ENCODE data around the gene ARHGDIB.
A peak's percentile ranks its signal among the peaks of the same experiment; 100 is the strongest.

The ARHGDIB gene

GRCh38 chr12:14900521-14901227 lies 60.7 kb downstream of the ARHGDIB start:
- Histone ChIP-seq H3K4me3 (no peak overlapping the region), H3K36me3 (no peaks in the 10 kb centered on the region), H3K4me1 (peaks cover 0 to 46% (median 26%) of the 10 kb centered on the region in 4 donors), H3K27ac (no peak overlapping the region), H3K9me3 (no peaks in the 10 kb centered on the region), H3K27me3 (no peaks in the 10 kb centered on the region)
- DNase-seq, result no peak
- no peak for TF ChIP-seq CTCF (IDR thresholded peaks at IDR 0.05)
- intact Hi-C loops (cut with DNase I; ENCODE audit: low total_unique reads), result no loop called here

- Histone ChIP-seq H3K36me3 (no peaks in the 10 kb centered on the region), H3K4me3 (no peak overlapping the region), H3K9me3 (no peaks in the 10 kb centered on the region), H3K4me1 (peaks cover 0 to 46% (median 27%) of the 10 kb centered on the region in 4 donors), H3K27me3 (no peaks in the 10 kb centered on the region), H3K27ac (peak overlapping the region; percentile 10 to 78)
- intact Hi-C loops (cut with DNase I; ENCODE audit: low total_unique reads), result no loop called here
- DNase-seq, result no peak
- TF ChIP-seq CTCF (IDR thresholded peaks at IDR 0.05), result no peak
Measured at GRCh38 chr12:14896521-14897169, 64.8 kb downstream of the ARHGDIB start.

DNA sequence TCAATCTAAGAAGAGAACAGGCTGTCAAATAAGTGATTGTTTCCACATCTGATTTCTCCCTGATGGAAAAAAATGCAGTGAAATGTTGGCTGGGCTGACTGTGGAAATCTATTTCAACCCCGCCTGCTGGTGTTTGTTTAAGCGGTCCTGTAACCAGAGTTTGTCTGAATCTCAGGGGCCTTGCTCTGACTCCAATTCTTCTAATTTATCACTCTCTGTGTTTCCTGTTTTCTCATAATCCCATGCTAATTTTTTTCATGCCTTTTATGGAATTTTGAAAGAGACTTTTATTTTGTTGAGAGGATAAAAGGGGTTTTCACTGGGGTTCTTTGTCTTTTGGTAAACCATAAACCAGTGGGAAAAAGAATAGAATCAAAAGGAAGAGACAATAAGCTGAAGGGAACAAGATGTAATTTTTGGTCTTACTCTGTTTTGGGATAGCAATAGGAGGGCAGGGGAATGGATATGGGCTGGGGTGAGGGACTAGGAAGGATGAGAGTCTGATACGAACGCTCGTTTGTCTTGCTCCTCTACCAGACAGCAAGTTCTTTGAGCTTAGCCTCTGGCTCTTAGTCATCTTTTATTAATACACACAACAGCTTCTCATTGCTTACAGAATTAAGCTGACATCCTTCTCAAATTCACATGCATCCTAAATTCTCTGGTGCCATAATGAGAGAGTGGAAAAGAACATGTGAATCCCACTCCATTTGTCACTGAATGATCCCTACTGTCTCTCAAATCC lies 67.7 kb downstream of the ARHGDIB start:
- Histone ChIP-seq H3K27me3 (no peaks in the 10 kb centered on the region), H3K9me3 (no peaks in the 10 kb centered on the region), H3K4me1 (peaks cover 0 to 48% (median 27%) of the 10 kb centered on the region in 4 donors), H3K27ac (peak overlapping the region; percentile 78), H3K36me3 (no peaks in the 10 kb centered on the region), H3K4me3 (peak overlapping the region in 1 of 2 donors; percentile 6)
- no peak for TF ChIP-seq CTCF (IDR thresholded peaks at IDR 0.05)
- peak in 1 of 2 donors; percentile 57 for DNase-seq
- intact Hi-C loops (cut with DNase I; ENCODE audit: low total_unique reads), result loop anchor here (5.0 kb wide), 1 partner anchor 59 kb away; no protein-coding TSS in a partner anchor

- H3K9me3 ChIP-seq, result no peaks in the 10 kb centered on the region
- peak overlapping the region; percentile 78 for H3K27ac ChIP-seq
- H3K4me1 ChIP-seq, result peaks cover 0 to 48% (median 27%) of the 10 kb centered on the region in 4 donors
- peak in 1 of 2 experiments; percentile 26 for TF ChIP-seq CTCF (IDR thresholded peaks at IDR 0.05)
- no peaks in the 10 kb centered on the region for H3K27me3 ChIP-seq
- H3K36me3 ChIP-seq, result no peaks in the 10 kb centered on the region
- intact Hi-C loops (cut with DNase I; ENCODE audit: low total_unique reads), result loop anchor here (5.0 kb wide), 1 partner anchor 59 kb away; no protein-coding TSS in a partner anchor
- peak overlapping the region in 1 of 2 donors; percentile 6 for H3K4me3 ChIP-seq
- DNase-seq, result peak; percentile 83 to 88
Measured at GRCh38 chr12:14892726-14893505, 68.5 kb downstream of the ARHGDIB start.
